ENCODE measurements around the gene PDE9A. TPM values are rescaled to one million over a fixed set of nuclear protein-coding genes. Genes with fewer than 3 reads are reported as not detected.
"Not testable (repeated sequence)": the region's sequence is repeated elsewhere in the genome, so short reads cannot be mapped to it uniquely, and the experiment has no call there.

The PDE9A gene
- polyA plus RNA-seq (2012; ENCODE audit: missing spikeins) = 1.5 TPM

GRCh38 chr21:42653231-42654061, at the start of gene PDE9A:
PDE9A (plus strand) TSS chr21:42653621; CDS start chr21:42653815, 194 bp downstream.
- DNase-seq (ENCODE audit: insufficient read length) = no peak
- FAIRE-seq = no peak

GRCh38 chr21:42607102-42607501, 46.3 kb upstream of the PDE9A start:
- no peak for DNase-seq (ENCODE audit: insufficient read length)
- TF ChIP-seq POLR2AphosphoS5 (IDR thresholded peaks at IDR 0.05; ENCODE audit: low read depth, low read length) (no peak), POLR2A (IDR thresholded peaks at IDR 0.05; ENCODE audit: low read depth, low read length) (no peak), TAF1 (IDR thresholded peaks at IDR 0.05; ENCODE audit: borderline replicate concordance, low read depth, low read length) (no peak)
- FAIRE-seq = no peak

More at GRCh38 chr21:42653231-42654061, at the start of gene PDE9A:
- TF ChIP-seq TAF1 (IDR thresholded peaks at IDR 0.05; ENCODE audit: borderline replicate concordance, low read depth, low read length) (no peak), POLR2A (IDR thresholded peaks at IDR 0.05; ENCODE audit: low read depth, low read length) (no peak), POLR2AphosphoS5 (IDR thresholded peaks at IDR 0.05; ENCODE audit: low read depth, low read length) (no peak)

- FAIRE-seq (no peak), DNase-seq (ENCODE audit: insufficient read length) (no peak)
- TF ChIP-seq POLR2AphosphoS5 (IDR thresholded peaks at IDR 0.05; ENCODE audit: low read depth, low read length) (no peak), TAF1 (IDR thresholded peaks at IDR 0.05; ENCODE audit: borderline replicate concordance, low read depth, low read length) (no peak), POLR2A (IDR thresholded peaks at IDR 0.05; ENCODE audit: low read depth, low read length) (no peak)
Observed at GRCh38 chr21:42607525-42608102, 45.8 kb upstream of the PDE9A start.

GRCh38 chr21:42608446-42608845, 45.0 kb upstream of the PDE9A start:
- DNase-seq (ENCODE audit: insufficient read length) (no peak), FAIRE-seq (no peak)
- TF ChIP-seq POLR2A (IDR thresholded peaks at IDR 0.05; ENCODE audit: low read depth, low read length) (no peak), POLR2AphosphoS5 (IDR thresholded peaks at IDR 0.05; ENCODE audit: low read depth, low read length) (no peak), TAF1 (IDR thresholded peaks at IDR 0.05; ENCODE audit: borderline replicate concordance, low read depth, low read length) (no peak)

GRCh38 chr21:42609811-42610210, 43.6 kb upstream of the PDE9A start:
- TF ChIP-seq TAF1 (IDR thresholded peaks at IDR 0.05; ENCODE audit: borderline replicate concordance, low read depth, low read length) = no peak
- no peak for TF ChIP-seq POLR2A (IDR thresholded peaks at IDR 0.05; ENCODE audit: low read depth, low read length)
- TF ChIP-seq POLR2AphosphoS5 (IDR thresholded peaks at IDR 0.05; ENCODE audit: low read depth, low read length) = no peak
- FAIRE-seq = peak; percentile 95
- DNase-seq (ENCODE audit: insufficient read length) = no peak

- FAIRE-seq (no peak), DNase-seq (ENCODE audit: insufficient read length) (no peak)
- TF ChIP-seq POLR2A (IDR thresholded peaks at IDR 0.05; ENCODE audit: low read depth, low read length) (no peak), POLR2AphosphoS5 (IDR thresholded peaks at IDR 0.05; ENCODE audit: low read depth, low read length) (no peak), TAF1 (IDR thresholded peaks at IDR 0.05; ENCODE audit: borderline replicate concordance, low read depth, low read length) (no peak)
Observed at GRCh38 chr21:42611852-42612251, 41.6 kb upstream of the PDE9A start.

GRCh38 chr21:42612390-42612789, 41.0 kb upstream of the PDE9A start:
- no peak for DNase-seq (ENCODE audit: insufficient read length)
- no peak for TF ChIP-seq POLR2AphosphoS5 (IDR thresholded peaks at IDR 0.05; ENCODE audit: low read depth, low read length)
- TF ChIP-seq TAF1 (IDR thresholded peaks at IDR 0.05; ENCODE audit: borderline replicate concordance, low read depth, low read length) = no peak
- TF ChIP-seq POLR2A (IDR thresholded peaks at IDR 0.05; ENCODE audit: low read depth, low read length) = no peak
- FAIRE-seq = no peak

- TF ChIP-seq POLR2AphosphoS5 (IDR thresholded peaks at IDR 0.05; ENCODE audit: low read depth, low read length) (no peak), POLR2A (IDR thresholded peaks at IDR 0.05; ENCODE audit: low read depth, low read length) (no peak), TAF1 (IDR thresholded peaks at IDR 0.05; ENCODE audit: borderline replicate concordance, low read depth, low read length) (no peak)
- FAIRE-seq = no peak
- no peak for DNase-seq (ENCODE audit: insufficient read length)
Observed at GRCh38 chr21:42613756-42614155, 39.7 kb upstream of the PDE9A start.

- FAIRE-seq = no peak
- DNase-seq (ENCODE audit: insufficient read length) = no peak
- TF ChIP-seq TAF1 (IDR thresholded peaks at IDR 0.05; ENCODE audit: borderline replicate concordance, low read depth, low read length) (no peak), POLR2A (IDR thresholded peaks at IDR 0.05; ENCODE audit: low read depth, low read length) (no peak), POLR2AphosphoS5 (IDR thresholded peaks at IDR 0.05; ENCODE audit: low read depth, low read length) (no peak)
Observed at GRCh38 chr21:42614396-42614795, 39.0 kb upstream of the PDE9A start.

- no peak for DNase-seq (ENCODE audit: insufficient read length)
- peak; percentile 98 for FAIRE-seq
- no peak for TF ChIP-seq POLR2A (IDR thresholded peaks at IDR 0.05; ENCODE audit: low read depth, low read length)
- TF ChIP-seq POLR2AphosphoS5 (IDR thresholded peaks at IDR 0.05; ENCODE audit: low read depth, low read length) = no peak
Observed at GRCh38 chr21:42614811-42615351, 38.5 kb upstream of the PDE9A start.

GRCh38 chr21:42615377-42615776, 38.0 kb upstream of the PDE9A start:
- not testable (repeated sequence) for FAIRE-seq; DNase-seq (ENCODE audit: insufficient read length)

GRCh38 chr21:42615924-42616323, 37.5 kb upstream of the PDE9A start:
- FAIRE-seq = no peak
- no peak for DNase-seq (ENCODE audit: insufficient read length)
- TF ChIP-seq TAF1 (IDR thresholded peaks at IDR 0.05; ENCODE audit: borderline replicate concordance, low read depth, low read length) (no peak), POLR2A (IDR thresholded peaks at IDR 0.05; ENCODE audit: low read depth, low read length) (no peak)

Data from GM12892 (cell line).